Uterus (tissue), 2 donors: ENCODE measurements around the gene JPH2.

Experiments used
- CTCF ChIP-seq, 4 experiments: fragments of 200-600 bp in 2 of 4; fragments of 450-650 bp in 2 of 4; sonication (generic) in 2 of 4; IDR thresholded peaks; one replicate each; pipeline ENCODE4 v1.5.1; 2016 to 2019; ENCODE audit warnings: antibody characterized with exemption in 4 of 4, mild to moderate bottlenecking in 2 of 4, moderate library complexity in 1 of 4
- POLR2A ChIP-seq, 2 donors: fragments of 450-650 bp; IDR thresholded peaks; one replicate each; pipeline ENCODE4 v1.6.1; 2016; ENCODE audit warnings: antibody characterized with exemption in 2 of 2, mild to moderate bottlenecking in 1 of 2, moderate library complexity in 1 of 2

- TF ChIP-seq CTCF (IDR thresholded peaks at IDR 0.05) (no peak), POLR2A (IDR thresholded peaks at IDR 0.05) (no peak)
These were observed 120.1 kb downstream of the JPH2 start for GRCh38 chr20:44066645-44067606.
